MCF 10A (cell line): ENCODE results near the gene GTF3C5. TPM values are rescaled to one million over a fixed set of nuclear protein-coding genes. Genes with fewer than 3 reads are reported as not detected.
"Not testable (repeated sequence)": the region's sequence is repeated elsewhere in the genome, so short reads cannot be mapped to it uniquely, and the experiment has no call there.

ENCODE experiments used
- BruUV-seq: library from RNA; stranded (reverse); fragments of 400-500 nt; replicated peaks from 2 replicates; lab custom pipeline; 2021; lab: Mats Ljungman, UMichigan
- CTCF ChIA-PET: fragments of 300-600 bp; sonication (Branson Sonifier 250); formaldehyde crosslinking; extraction: SDS; loops from one replicate; lab custom pipeline; 2021; ENCODE audit warnings: antibody characterized with exemption, inconsistent platforms; lab: Yijun Ruan, JAX
- POLR2A ChIA-PET: fragments of 300-600, 350-650 bp; sonication (Branson Sonifier 250); formaldehyde crosslinking; extraction: SDS; loops from one replicate; lab custom pipeline; 2020; ENCODE audit warnings: antibody characterized with exemption, inconsistent platforms; lab: Yijun Ruan, JAX
- DNase-seq: peaks from one replicate; pipeline ENCODE4 v3.0.0-alpha.2; 2018; ENCODE audit not compliant: unreplicated experiment
- H3K27ac Mint-ChIP-seq: one replicate; pipeline ENCODE4 v1.8.0; 2022; ENCODE audit warnings: mild to moderate bottlenecking, low read depth, mixed read lengths; ENCODE audit not compliant: unreplicated experiment
- H3K27me3 Mint-ChIP-seq: one replicate; pipeline ENCODE4 v1.8.0; 2022; ENCODE audit warnings: mixed read lengths; ENCODE audit not compliant: insufficient read depth, unreplicated experiment
- H3K36me3 Mint-ChIP-seq: one replicate; pipeline ENCODE4 v1.8.0; 2022; ENCODE audit warnings: mild to moderate bottlenecking, moderate library complexity, mixed read lengths; ENCODE audit not compliant: insufficient read depth, unreplicated experiment
- H3K4me1 Mint-ChIP-seq: one replicate; pipeline ENCODE4 v1.8.0; 2022; ENCODE audit warnings: mixed read lengths; ENCODE audit not compliant: insufficient read depth, unreplicated experiment
- H3K4me3 Mint-ChIP-seq: one replicate; pipeline ENCODE4 v1.8.0; 2022; ENCODE audit warnings: mild to moderate bottlenecking, moderate library complexity, mixed read lengths; ENCODE audit not compliant: unreplicated experiment
- H3K9me3 Mint-ChIP-seq: one replicate; pipeline ENCODE4 v1.8.0; 2022; ENCODE audit warnings: mixed read lengths; ENCODE audit not compliant: unreplicated experiment
- intact Hi-C: fragments of 100-400 bp; cut with micrococcal nuclease; formaldehyde crosslinking; loops from 2 replicates; pipeline ENCODE4 v1.14.1; 2022
- total RNA-seq: library from RNA; stranded (reverse); gene quantifications from 2 replicates; pipeline ENCODE4 v1.2.3, GENCODE V29; 2022
- TF ChIP-seq, protein P1 (sequence below): fragments of 200-600 bp; IDR thresholded peaks from one replicate; pipeline ENCODE4 v1.8.0; 2022; ENCODE audit warnings: antibody characterized with exemption, mild to moderate bottlenecking; ENCODE audit not compliant: unreplicated experiment

Gene GTF3C5
- total RNA-seq, 1 experiment from 2014 or later: 55.4 TPM

DNA sequence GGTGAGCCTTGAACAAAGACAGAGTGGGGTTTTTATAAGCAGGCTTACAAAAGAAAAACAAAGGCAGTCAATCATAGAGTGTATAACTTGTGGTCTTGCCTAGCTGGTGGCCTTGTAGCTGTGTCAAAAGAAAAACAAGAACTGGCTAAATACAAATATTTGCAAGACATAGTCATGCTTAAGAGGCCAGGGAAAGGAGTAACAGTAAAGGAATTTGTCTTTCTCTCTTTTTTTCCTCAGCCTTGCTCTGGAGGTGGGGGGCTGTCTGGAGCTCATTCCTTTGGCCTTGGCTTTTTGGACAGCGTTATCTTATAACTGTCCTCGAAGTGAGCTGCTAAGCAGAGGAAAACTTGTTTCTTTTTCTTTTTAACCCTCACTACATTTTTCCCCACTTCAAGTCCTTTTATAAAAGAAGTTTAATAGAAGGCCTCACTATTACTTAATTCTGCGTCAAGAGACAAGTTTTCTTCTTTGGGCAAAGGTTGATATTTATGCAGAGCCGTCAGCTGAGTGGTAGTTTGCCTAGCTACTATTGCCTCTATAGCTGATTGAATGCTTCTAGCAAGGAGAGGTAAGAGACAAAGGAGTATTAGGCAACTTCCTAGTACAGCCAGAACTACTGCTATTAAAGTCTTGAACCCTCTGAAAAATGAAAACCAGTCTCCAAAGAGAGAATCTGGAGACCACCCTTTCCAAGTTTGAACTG is 45.3 kb downstream of the GTF3C5 start:
- Mint-ChIP-seq H3K27ac (no peak overlapping the region), H3K36me3 (no peaks in the 10 kb centered on the region), H3K9me3 (no peaks in the 10 kb centered on the region), H3K4me1 (peaks cover 10% of the 10 kb centered on the region), H3K27me3 (peaks cover 14% of the 10 kb centered on the region), H3K4me3 (no peak overlapping the region)
- ChIA-PET POLR2A (interaction anchor here (0.7 to 1.4 kb wide), 2 partner anchors 46 to 1280 kb away, joined by 4 read pairs; no protein-coding TSS in a partner anchor), CTCF (interaction anchor here (0.6 to 2.2 kb wide), 3 partner anchors 34 to 71 kb away, joined by 3 to 13 read pairs (median 3); no protein-coding TSS in a partner anchor)
- TF ChIP-seq, protein P1, sequence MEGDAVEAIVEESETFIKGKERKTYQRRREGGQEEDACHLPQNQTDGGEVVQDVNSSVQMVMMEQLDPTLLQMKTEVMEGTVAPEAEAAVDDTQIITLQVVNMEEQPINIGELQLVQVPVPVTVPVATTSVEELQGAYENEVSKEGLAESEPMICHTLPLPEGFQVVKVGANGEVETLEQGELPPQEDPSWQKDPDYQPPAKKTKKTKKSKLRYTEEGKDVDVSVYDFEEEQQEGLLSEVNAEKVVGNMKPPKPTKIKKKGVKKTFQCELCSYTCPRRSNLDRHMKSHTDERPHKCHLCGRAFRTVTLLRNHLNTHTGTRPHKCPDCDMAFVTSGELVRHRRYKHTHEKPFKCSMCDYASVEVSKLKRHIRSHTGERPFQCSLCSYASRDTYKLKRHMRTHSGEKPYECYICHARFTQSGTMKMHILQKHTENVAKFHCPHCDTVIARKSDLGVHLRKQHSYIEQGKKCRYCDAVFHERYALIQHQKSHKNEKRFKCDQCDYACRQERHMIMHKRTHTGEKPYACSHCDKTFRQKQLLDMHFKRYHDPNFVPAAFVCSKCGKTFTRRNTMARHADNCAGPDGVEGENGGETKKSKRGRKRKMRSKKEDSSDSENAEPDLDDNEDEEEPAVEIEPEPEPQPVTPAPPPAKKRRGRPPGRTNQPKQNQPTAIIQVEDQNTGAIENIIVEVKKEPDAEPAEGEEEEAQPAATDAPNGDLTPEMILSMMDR: no peak
- no TSS peak for BruUV-seq
- peak; percentile 20 for DNase-seq
- intact Hi-C loops: no loop called here

DNA sequence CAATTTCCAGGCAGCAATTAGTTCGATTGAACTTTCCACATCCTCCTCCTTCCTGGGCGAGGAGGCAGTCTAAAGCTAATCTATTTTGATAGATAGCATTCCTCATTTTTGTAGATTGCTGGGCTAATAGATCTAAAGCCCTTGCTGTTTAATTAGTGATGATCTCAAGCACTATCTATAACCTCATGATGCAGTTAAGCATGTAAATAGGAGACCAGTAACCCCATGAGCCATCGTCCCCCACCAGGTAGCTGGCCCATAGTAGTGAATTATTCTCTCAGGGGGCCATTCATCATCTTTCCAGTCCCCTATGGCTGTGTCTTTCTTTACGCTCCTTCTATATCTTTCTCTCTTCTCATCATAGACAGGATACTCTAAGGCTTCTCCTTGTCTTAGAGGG is 45.9 kb downstream of the GTF3C5 start:
- POLR2A ChIA-PET: interaction anchor here (1.4 kb wide), 1 partner anchor 47 kb away, joined by 4 read pairs; no protein-coding TSS in a partner anchor
- no TSS peak for BruUV-seq
- intact Hi-C loops: no loop called here

DNA sequence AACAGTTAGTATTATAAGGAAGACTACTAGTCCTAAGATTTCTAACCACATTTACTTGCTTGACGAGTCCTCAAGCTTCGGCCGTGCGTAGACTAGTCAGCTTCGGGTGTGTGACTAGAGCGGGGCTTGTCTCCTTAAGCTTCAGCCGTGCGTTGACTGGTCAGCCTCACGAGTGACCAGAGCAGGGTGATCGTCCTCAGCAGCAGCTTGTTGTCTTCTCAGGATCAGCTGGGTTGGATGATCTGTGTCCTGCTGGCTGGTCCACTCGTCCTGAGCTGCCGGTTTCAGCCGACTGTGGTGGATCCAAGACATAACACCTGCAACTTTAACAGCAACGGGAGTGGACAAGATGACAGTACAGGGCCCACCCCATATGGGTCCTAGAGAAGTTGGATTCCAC is 47.7 kb downstream of the GTF3C5 start:
- CTCF ChIA-PET: interaction anchor here (1.1 to 1.6 kb wide), 4 partner anchors 17 to 68 kb away, joined by 3 to 9 read pairs (median 4); no protein-coding TSS in a partner anchor
- TF ChIP-seq, protein P1: no peak
- Mint-ChIP-seq H3K4me3 (no peak overlapping the region), H3K36me3 (no peaks in the 10 kb centered on the region), H3K4me1 (peaks cover 10% of the 10 kb centered on the region), H3K27ac (no peak overlapping the region), H3K27me3 (peaks cover 14% of the 10 kb centered on the region), H3K9me3 (no peaks in the 10 kb centered on the region)
- POLR2A ChIA-PET: no interaction called here
- intact Hi-C loops: no loop called here
- no peak for DNase-seq
- BruUV-seq: no TSS peak

More for the DNA sequence above, 45.9 kb downstream of the GTF3C5 start:
- no peak for DNase-seq
- TF ChIP-seq, protein P1: no peak
- H3K4me3 Mint-ChIP-seq: no peak overlapping the region
- peaks cover 14% of the 10 kb centered on the region for H3K27me3 Mint-ChIP-seq
- no peak overlapping the region for H3K27ac Mint-ChIP-seq
- H3K9me3 Mint-ChIP-seq: no peaks in the 10 kb centered on the region
- no peaks in the 10 kb centered on the region for H3K36me3 Mint-ChIP-seq
- peaks cover 10% of the 10 kb centered on the region for H3K4me1 Mint-ChIP-seq
- CTCF ChIA-PET: interaction anchor here (0.6 to 2.2 kb wide), 4 partner anchors 35 to 252 kb away, joined by 3 to 13 read pairs (median 3); no protein-coding TSS in a partner anchor

DNA sequence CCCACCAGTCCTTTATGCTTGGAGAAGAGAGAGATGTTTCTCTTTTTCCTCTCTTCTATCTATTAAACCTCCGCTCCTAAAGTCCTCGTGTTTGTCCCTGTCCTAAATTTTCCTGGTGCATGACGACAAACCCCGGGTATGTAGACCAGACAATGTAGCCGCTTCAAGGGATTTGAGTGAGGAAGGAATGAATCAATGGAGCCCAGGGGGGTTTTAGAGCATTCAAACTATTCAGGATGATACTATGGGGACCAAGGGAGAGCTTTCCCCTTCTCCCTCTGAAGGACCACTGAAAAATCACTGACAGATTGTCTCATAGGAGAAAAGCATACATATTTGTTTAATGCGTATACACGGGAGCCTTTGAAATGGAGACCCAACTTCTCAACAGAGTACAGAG is 49.4 kb downstream of the GTF3C5 start:
- BruUV-seq: no TSS peak
- Mint-ChIP-seq H3K27ac (no peak overlapping the region), H3K4me3 (no peak overlapping the region), H3K36me3 (no peaks in the 10 kb centered on the region), H3K9me3 (no peaks in the 10 kb centered on the region), H3K4me1 (peaks cover 10% of the 10 kb centered on the region), H3K27me3 (peaks cover 14% of the 10 kb centered on the region)
- CTCF ChIA-PET: interaction anchor here (0.7 to 1.1 kb wide), 2 partner anchors 68 to 751 kb away, joined by 3 to 5 read pairs; no protein-coding TSS in a partner anchor
- POLR2A ChIA-PET: no interaction called here
- intact Hi-C loops: no loop called here
- DNase-seq: no peak
- TF ChIP-seq, protein P1: no peak

DNA sequence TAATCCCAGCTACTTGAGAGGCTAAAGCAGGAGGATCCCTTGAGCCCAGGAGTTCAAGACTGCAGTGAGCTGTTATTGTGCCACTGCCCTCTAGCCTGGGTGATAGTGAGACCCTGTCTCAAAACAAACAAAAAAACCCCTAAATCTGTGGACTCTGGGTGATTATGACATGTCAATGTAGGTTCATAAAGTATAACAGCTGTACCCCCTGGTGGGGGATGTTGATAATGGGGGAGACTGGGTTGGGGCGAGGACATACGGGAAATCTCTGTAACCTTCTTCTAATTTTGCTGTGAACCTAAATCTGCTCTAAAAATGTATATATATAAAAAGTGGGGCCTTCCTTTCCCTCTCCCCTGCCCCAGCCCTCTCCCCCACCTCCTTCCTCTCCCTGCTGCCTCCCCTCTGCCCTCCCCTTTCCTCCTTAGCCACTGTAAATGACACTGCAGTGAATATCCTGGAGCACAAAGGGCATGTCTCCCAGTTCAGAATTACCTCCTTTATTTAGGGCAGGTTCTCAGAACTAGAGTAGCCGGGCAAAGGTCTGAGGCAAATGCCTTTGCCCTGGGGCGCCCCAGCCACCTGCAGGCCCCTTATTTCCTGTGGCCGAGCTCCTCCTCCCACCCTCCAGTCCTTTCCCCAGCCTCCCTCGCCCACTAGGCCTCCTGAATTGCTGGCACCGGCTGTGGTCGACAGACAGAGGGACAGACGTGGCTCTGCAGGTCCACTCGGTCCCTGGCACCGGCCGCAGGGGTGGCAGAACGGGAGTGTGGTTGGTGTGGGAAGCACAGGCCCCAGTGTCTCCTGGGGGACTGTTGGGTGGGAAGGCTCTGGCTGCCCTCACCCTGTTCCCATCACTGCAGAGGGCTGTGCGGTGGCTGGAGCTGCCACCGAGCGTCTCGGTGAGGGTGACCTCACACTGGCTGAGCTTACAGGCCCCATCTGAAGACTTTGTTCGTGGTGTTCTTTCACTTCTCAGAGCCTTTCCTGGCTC is 50.3 kb downstream of the GTF3C5 start:
- DNase-seq, intact Hi-C loops, H3K9me3 Mint-ChIP-seq, H3K4me3 Mint-ChIP-seq, H3K36me3 Mint-ChIP-seq, H3K4me1 Mint-ChIP-seq, H3K27ac Mint-ChIP-seq, BruUV-seq: not testable (repeated sequence)
- POLR2A ChIA-PET: interaction anchor here (1.4 kb wide), 1 partner anchor 9 kb away, joined by 4 read pairs; no protein-coding TSS in a partner anchor
- CTCF ChIA-PET: interaction anchor here (0.7 kb wide), 1 partner anchor 752 kb away, joined by 5 read pairs; no protein-coding TSS in a partner anchor
- H3K27me3 Mint-ChIP-seq: peaks cover 14% of the 10 kb centered on the region
